ENCODE measurements around the gene MASP1.
A peak's percentile ranks its signal among the peaks of the same experiment; 100 is the strongest.

Gene MASP1

DNA sequence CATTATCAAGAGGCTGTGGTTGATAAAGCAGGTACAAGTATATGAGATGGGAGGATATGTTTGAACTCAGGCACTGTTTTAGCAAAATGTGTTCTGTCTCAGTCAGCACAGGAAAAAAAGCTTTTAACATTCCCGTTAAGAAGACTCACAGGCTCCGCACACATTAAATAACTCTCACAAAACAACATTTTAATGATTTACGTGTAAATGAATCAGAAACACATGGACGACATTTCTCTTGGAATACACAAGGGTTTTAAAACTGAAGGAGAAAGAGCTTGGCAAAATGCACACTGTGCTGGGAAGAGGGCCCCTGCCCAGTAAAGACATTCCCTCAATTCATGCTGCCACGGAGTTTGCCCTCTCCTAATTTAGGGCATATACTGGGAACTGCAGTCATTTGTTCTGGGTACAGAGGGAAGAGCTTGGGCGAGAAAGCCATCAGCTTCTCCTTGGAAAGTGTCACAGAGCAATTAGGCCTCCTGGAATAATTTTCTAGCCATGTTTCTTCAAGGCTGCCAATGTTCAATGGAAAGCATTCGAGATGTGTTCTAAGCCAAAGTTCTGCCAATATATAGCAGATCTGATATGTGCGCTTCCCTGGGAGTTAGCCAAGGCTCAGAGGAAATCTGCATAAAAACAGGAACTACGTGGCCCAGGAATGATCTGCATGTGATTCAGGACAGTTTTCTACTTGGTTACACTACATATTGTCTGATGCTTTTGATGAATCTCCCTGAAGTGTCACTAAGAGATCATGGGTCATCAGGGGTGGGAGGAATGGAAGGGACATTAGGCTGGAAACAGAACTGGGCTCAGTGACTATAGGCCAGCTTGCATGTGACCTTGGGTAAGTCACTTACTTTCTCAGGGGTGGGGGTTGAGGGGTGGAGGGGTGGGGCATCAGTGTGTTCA lies 2.2 kb upstream of the MASP1 start:
- no peak for DNase-seq (ENCODE audit: low spot score)

- no peak for DNase-seq (ENCODE audit: low spot score)
Observed at GRCh38 chr3:187292631-187293515, 1.3 kb upstream of the MASP1 start.

GRCh38 chr3:187292181-187292580 lies 644 bp upstream of the MASP1 start:
- DNase-seq (ENCODE audit: low spot score) = no peak

DNA sequence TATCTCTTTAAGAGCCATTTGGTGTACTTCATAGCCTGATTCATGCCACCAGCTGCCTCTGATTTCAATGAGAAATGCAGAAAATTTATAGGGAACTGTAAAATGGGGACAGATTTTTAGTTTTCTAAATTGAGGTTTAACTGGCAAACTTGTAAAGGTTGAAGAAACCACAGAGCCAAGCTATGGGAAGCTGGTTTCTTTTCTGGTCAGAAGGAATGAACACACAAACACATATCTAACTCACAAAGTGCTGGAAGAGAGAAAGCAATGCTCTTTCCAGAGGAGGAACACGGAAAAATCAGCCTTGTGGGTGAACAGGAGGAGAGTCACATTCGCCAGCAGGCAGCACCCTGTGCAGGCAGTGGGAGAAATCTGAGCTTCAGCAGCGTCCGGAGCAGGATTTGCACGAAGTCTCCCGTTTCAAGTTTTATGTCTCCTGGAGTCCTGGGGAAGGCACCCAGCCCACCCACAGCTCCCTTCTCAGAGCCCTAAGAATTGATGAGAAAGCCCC lies 481 bp downstream of the MASP1 start:
- no peak for DNase-seq (ENCODE audit: low spot score)

- DNase-seq (ENCODE audit: low spot score) = no peak
Observed at GRCh38 chr3:187290503-187290902, 1.0 kb downstream of the MASP1 start.

DNA sequence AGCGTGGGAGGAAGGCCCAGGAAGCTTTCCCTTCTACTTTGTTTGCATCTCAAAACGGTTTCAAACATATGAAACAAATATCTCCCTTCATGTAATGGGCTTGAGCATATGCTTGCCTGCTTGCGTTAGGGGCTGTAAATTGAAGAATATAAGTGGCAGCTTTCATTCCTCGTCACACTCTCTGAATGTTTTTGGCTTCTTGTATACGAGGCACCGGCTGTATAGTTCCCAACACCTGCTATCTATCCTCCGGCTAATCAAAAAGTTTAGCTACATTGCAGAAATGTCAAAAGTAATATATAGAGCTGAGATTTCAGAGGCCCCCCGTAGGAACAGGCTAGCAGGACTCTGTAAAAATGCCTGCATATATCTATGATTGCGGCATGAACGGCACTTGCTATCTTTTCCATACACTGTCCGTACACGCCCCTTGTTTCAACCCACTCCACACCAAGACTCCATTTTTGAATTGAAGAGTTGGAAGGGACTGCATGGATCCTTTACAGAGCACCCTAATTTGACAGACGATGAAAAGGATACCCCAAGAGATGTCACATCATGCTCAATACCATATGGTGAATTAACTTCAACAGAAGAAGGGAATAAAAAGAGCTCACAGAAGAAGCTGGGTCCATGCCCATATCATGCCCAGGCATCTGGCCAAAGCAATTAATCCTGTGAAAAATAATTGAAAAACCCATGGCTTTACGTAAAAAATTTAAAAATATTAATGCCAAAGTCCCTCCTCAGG lies 2.5 kb downstream of the MASP1 start:
- no peak for DNase-seq (ENCODE audit: low spot score)

DNA sequence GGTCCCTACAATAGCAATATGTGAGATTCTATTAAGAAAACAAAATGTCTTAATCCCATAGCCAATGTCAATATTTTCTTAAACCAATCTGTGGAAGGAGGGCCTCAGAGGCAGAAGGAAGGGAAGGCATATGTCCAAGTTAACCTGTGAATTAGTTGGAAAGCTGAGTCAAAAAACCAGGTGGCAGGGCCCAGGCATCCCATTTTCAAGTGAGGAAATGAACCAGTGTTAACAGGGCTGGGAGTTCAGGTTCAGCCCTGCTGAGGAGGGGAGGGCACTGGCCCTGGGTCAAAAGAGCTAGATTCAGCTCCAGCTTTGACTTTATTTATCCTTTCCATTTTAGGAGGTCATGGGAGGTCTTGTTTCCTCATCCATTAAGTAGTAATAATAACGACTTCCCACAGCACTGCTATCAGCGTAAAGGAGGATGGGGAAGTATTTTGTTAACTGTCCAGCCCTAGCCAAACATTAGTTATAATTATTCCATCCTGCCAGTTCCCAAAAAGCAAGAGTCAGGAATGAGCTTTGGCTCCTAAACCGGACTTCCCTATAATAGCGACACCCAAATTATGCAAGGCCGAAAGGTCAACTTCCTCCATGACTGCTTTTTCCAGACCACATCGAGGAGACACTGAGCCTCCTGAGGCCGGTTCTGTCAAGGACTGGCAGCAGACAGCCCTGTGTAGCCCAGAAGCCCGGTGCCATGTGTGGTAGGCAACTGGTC lies 3.2 kb downstream of the MASP1 start:
- no peak for DNase-seq (ENCODE audit: low spot score)

GRCh38 chr3:187287256-187287655 lies 4.3 kb downstream of the MASP1 start:
- DNase-seq (ENCODE audit: low spot score) = no peak

DNA sequence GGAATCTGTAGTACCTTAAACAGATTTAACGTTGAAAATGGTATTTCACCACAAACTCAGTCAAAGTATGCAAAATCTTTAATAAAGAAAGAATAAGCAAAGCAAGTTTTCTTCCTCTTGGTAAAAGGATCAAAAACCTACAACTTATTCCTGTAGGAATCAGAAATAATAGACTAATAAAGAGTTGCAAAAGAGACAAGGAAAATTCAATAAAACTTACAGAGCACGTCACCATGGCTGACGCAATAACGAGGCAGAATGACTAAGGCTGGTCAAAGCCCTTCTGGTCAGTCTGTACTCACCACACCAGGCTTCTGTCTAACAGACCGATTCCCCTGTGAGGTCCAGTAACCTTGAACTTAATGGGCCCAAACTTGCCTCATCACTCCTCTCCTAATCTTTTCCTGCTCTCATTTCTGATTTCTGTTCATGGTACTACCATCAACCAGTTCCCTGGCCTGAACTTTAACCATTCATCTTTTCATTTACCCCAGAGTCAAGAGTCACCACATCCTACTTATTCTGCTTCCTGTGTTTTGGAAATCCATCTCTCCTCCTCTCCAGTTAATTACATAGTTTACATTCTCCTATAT lies 5.0 kb downstream of the MASP1 start:
- DNase-seq (ENCODE audit: low spot score) = no peak

GRCh38 chr3:187281191-187281714 lies 10.3 kb downstream of the MASP1 start:
- no peak for DNase-seq (ENCODE audit: low spot score)

GRCh38 chr3:187280644-187281043 lies 10.9 kb downstream of the MASP1 start:
- no peak for DNase-seq (ENCODE audit: low spot score)

GRCh38 chr3:187277129-187277462 lies 14.4 kb downstream of the MASP1 start:
- DNase-seq (ENCODE audit: low spot score) = no peak

DNA sequence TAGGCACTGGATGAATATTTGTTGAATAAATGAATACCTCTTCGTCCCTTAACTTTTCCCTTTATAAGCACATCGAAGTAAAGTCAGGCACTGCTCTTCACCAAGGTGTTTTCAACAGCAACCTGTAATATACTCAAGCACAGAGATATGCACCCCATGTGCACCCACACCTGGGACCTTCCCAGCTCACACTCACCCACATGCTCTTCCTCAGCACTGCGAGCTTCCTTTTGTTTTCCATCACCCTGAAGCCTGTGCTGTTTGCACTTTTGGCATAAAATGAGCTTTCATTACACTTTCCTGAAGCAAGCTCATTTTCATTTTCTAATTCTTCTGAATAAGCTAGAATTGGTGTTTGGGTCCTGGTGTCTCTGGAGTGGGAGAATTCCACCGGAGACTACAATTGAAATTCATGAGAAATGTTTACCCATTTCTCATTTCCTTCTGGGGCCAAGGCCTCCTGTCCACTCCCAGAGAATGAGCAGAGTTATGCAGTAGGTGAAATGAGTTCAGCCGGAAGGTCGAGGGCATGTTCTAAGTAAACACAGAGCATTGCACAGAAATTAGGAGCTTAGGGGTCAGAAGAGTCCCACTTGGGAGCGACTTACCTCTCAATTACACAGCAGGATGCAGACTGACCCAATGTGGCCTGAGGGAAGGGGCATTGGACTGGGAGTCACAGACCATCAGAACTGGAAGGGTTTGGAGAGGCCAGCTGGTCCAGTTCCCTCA lies 15.0 kb downstream of the MASP1 start:
- no peak for DNase-seq (ENCODE audit: low spot score)

DNA sequence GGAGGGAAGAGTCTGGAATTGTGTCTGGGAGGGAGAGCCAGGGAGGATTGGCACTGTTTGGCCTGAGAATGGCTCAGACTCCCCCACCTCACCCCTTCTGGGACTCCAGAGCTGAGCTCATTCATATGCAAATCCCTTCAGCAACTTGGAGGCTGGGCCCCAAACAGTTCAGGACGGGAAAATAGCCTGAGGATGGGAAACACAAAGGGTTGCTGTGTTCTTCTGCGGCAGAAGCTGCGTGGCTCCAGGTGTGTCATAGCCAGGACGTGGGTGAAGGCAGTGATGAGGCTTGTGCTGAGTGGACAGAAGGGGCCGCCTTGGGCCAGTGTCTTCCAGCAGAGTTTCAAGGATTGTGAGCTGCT lies 16.6 kb downstream of the MASP1 start:
- peak; percentile 52 for DNase-seq (ENCODE audit: low spot score)

- DNase-seq (ENCODE audit: low spot score) = no peak
Observed at GRCh38 chr3:187274315-187274976, 17.1 kb downstream of the MASP1 start.

DNA sequence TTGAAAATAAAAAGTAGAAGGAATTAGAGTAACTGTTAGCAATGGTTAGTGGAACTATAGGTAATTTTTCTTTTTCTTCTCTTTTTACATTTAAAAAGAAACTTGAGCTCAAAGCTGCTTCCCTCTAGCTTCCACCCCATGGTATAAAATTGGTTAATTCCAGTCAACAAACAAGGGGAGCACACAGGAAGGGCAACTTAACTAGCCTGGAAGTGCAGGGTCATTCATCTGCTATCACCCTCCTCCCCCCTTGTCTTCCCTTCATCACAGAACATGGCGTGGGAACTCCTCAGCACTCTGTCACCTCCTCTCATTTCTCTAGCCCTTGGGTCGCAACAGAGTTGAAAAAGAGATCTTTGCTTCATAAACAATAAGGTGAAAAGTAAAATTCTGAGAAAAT lies 20.0 kb downstream of the MASP1 start:
- no peak for DNase-seq (ENCODE audit: low spot score)

GRCh38 chr3:187269486-187269885 lies 22.1 kb downstream of the MASP1 start:
- DNase-seq (ENCODE audit: low spot score) = no peak

GRCh38 chr3:187267306-187267705 lies 24.2 kb downstream of the MASP1 start:
- DNase-seq (ENCODE audit: low spot score) = no peak

- DNase-seq (ENCODE audit: low spot score) = no peak
Observed at GRCh38 chr3:187266691-187267090, 24.8 kb downstream of the MASP1 start.
